ENCODE results near the gene YIPF7.

The YIPF7 gene

DNA sequence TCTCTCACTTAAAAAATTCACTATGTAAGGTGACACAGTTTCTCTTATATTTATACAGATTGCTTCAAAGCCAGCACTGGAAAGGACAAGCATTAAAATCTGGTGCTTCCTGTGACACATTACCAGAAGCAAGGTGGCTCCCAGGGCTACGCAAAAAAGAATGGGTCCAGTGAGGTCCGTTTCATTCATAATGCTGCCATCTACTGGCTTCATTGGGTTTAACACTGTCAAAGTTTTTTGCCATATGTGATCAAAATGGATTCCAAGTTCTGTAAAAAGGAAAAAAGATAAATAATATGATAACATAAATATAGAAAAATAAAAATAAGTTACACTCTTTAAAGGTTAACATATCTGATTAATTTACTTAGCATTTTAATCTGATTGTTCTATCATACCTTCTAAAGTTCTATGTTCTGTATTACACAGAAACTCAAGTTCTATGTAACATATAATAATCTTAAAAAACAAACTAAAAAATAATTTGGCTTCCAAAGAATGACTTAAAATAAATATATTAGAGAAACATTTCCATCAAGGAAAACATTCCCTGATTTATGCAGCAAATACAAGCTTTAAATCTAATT lies 22.1 kb downstream of the YIPF7 start:
- TF ChIP-seq SPI1 (IDR thresholded peaks at IDR 0.05; ENCODE audit: borderline replicate concordance, low read depth): no peak
- TF ChIP-seq, protein P1, sequence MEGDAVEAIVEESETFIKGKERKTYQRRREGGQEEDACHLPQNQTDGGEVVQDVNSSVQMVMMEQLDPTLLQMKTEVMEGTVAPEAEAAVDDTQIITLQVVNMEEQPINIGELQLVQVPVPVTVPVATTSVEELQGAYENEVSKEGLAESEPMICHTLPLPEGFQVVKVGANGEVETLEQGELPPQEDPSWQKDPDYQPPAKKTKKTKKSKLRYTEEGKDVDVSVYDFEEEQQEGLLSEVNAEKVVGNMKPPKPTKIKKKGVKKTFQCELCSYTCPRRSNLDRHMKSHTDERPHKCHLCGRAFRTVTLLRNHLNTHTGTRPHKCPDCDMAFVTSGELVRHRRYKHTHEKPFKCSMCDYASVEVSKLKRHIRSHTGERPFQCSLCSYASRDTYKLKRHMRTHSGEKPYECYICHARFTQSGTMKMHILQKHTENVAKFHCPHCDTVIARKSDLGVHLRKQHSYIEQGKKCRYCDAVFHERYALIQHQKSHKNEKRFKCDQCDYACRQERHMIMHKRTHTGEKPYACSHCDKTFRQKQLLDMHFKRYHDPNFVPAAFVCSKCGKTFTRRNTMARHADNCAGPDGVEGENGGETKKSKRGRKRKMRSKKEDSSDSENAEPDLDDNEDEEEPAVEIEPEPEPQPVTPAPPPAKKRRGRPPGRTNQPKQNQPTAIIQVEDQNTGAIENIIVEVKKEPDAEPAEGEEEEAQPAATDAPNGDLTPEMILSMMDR (IDR thresholded peaks at IDR 0.05; ENCODE audit: insufficient read depth, low read length): peak; percentile 22
- Histone ChIP-seq H3K27ac (replicated peaks) (no peak overlapping the region), H3K27me3 (ENCODE audit: insufficient read depth, poor library complexity, severe bottlenecking) (peaks cover 2% of the 10 kb centered on the region), H3K4me3 (replicated peaks; ENCODE audit: insufficient read depth, low read length) (no peak overlapping the region)
- peak; percentile 11 to 32 for DNase-seq (ENCODE audit: low read depth in 1 of 2, low spot score in 1 of 2)

DNA sequence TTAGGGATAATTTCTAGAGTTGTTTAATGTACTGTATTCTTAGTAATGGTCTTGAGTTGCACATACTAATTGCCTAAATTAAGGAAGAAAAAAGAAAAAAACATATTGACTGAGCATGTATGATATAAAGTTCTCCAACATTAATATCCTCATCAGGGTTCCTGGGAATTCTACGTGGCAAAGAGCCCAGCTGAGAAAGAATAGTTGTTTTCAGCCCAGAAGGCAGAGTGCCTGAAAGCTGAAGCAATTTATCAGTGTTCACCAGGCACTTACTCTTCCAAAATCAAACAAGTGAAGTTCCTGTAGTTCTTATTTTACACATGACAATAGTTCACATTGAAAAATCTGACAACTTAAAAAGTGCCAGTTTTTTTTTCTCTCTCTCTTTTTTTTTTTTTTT lies 27.7 kb downstream of the YIPF7 start:
- DNase-seq (ENCODE audit: low read depth in 1 of 2, low spot score in 1 of 2): no peak
- Histone ChIP-seq H3K27ac (replicated peaks) (no peak overlapping the region), H3K4me3 (replicated peaks; ENCODE audit: insufficient read depth, low read length) (no peak overlapping the region), H3K27me3 (ENCODE audit: insufficient read depth, poor library complexity, severe bottlenecking) (peaks cover 2% of the 10 kb centered on the region)
- TF ChIP-seq SPI1 (IDR thresholded peaks at IDR 0.05; ENCODE audit: borderline replicate concordance, low read depth) (no peak), POLR2AphosphoS5 (IDR thresholded peaks at IDR 0.05; ENCODE audit: low read depth) (no peak), GABPA (IDR thresholded peaks at IDR 0.05; ENCODE audit: low read depth) (no peak)
- TF ChIP-seq, protein P2, sequence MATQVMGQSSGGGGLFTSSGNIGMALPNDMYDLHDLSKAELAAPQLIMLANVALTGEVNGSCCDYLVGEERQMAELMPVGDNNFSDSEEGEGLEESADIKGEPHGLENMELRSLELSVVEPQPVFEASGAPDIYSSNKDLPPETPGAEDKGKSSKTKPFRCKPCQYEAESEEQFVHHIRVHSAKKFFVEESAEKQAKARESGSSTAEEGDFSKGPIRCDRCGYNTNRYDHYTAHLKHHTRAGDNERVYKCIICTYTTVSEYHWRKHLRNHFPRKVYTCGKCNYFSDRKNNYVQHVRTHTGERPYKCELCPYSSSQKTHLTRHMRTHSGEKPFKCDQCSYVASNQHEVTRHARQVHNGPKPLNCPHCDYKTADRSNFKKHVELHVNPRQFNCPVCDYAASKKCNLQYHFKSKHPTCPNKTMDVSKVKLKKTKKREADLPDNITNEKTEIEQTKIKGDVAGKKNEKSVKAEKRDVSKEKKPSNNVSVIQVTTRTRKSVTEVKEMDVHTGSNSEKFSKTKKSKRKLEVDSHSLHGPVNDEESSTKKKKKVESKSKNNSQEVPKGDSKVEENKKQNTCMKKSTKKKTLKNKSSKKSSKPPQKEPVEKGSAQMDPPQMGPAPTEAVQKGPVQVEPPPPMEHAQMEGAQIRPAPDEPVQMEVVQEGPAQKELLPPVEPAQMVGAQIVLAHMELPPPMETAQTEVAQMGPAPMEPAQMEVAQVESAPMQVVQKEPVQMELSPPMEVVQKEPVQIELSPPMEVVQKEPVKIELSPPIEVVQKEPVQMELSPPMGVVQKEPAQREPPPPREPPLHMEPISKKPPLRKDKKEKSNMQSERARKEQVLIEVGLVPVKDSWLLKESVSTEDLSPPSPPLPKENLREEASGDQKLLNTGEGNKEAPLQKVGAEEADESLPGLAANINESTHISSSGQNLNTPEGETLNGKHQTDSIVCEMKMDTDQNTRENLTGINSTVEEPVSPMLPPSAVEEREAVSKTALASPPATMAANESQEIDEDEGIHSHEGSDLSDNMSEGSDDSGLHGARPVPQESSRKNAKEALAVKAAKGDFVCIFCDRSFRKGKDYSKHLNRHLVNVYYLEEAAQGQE (IDR thresholded peaks at IDR 0.05; ENCODE audit: insufficient replicate concordance, low read depth): no peak
- TF ChIP-seq, protein P1 (IDR thresholded peaks at IDR 0.05; ENCODE audit: insufficient read depth, low read length): no peak

DNA sequence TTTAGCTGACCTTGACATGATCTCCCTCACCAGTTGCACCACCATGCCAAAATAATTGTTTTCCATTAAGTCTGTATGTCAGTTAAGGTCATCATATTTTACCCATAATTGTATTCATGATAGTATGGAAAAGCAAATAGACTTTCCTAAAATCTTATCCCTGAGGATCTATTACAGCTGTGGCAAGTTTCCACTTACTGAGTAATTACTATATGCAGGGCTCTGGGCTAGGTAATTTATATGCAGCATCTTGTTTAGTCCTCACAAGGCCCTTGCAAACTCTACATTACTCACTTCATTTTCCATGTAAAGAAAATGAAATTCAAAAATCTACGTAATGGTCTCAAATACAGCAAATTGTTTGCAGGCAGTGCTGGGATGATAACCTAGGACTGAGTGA lies 34.8 kb downstream of the YIPF7 start:
- Histone ChIP-seq H3K4me3 (replicated peaks; ENCODE audit: insufficient read depth, low read length) (no peak overlapping the region), H3K27me3 (ENCODE audit: insufficient read depth, poor library complexity, severe bottlenecking) (no peaks in the 10 kb centered on the region), H3K27ac (replicated peaks) (no peak overlapping the region)
- TF ChIP-seq, protein P2 (IDR thresholded peaks at IDR 0.05; ENCODE audit: insufficient replicate concordance, low read depth): no peak
- TF ChIP-seq POLR2AphosphoS5 (IDR thresholded peaks at IDR 0.05; ENCODE audit: low read depth) (no peak), GABPA (IDR thresholded peaks at IDR 0.05; ENCODE audit: low read depth) (no peak), SPI1 (IDR thresholded peaks at IDR 0.05; ENCODE audit: borderline replicate concordance, low read depth) (no peak)
- TF ChIP-seq, protein P1 (IDR thresholded peaks at IDR 0.05; ENCODE audit: insufficient read depth, low read length): no peak
- no peak for DNase-seq (ENCODE audit: low read depth in 1 of 2, low spot score in 1 of 2)

DNA sequence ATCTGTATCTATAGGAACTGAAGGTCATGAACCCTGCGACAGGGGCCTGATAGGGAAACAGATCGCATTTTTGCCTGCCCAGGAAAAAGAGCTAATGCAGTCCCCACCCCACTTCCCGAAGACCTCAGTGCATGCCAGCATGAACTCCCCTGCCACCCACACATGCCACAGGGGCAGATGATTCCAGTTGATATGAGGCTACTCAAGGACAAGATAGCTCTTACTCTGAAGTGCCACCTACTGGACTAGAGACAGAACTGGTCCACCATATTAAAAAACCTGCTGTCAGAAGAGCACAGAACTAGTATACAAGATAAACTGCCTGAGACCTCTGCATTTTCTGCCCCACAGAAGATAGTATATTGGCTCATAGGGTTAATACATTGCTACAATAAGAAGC lies 68.0 kb downstream of the YIPF7 start:
- H3K27me3 ChIP-seq (ENCODE audit: insufficient read depth, poor library complexity, severe bottlenecking): no peaks in the 10 kb centered on the region
- no peak overlapping the region for H3K4me3 ChIP-seq (replicated peaks; ENCODE audit: insufficient read depth, low read length)
- H3K27ac ChIP-seq (replicated peaks): no peak overlapping the region
- no peak for TF ChIP-seq POLR2AphosphoS5 (IDR thresholded peaks at IDR 0.05; ENCODE audit: low read depth)
- TF ChIP-seq, protein P1 (IDR thresholded peaks at IDR 0.05; ENCODE audit: insufficient read depth, low read length): no peak
- no peak for TF ChIP-seq GABPA (IDR thresholded peaks at IDR 0.05; ENCODE audit: low read depth)
- TF ChIP-seq, protein P2 (IDR thresholded peaks at IDR 0.05; ENCODE audit: insufficient replicate concordance, low read depth): no peak
- TF ChIP-seq SPI1 (IDR thresholded peaks at IDR 0.05; ENCODE audit: borderline replicate concordance, low read depth): no peak
- no peak for DNase-seq (ENCODE audit: low read depth in 1 of 2, low spot score in 1 of 2)

Measured in HL-60 (cell line).